ENCODE data around the gene TMEM138. TPM values are rescaled to one million over a fixed set of nuclear protein-coding genes. Genes with fewer than 3 reads are reported as not detected.
A peak's percentile ranks its signal among the peaks of the same experiment; 100 is the strongest.

TMEM138 gene
- total and polyA plus RNA-seq, 2 of the 4 experiments (the other 2 are of a cell fraction) = 16.8 to 53.2 TPM

DNA sequence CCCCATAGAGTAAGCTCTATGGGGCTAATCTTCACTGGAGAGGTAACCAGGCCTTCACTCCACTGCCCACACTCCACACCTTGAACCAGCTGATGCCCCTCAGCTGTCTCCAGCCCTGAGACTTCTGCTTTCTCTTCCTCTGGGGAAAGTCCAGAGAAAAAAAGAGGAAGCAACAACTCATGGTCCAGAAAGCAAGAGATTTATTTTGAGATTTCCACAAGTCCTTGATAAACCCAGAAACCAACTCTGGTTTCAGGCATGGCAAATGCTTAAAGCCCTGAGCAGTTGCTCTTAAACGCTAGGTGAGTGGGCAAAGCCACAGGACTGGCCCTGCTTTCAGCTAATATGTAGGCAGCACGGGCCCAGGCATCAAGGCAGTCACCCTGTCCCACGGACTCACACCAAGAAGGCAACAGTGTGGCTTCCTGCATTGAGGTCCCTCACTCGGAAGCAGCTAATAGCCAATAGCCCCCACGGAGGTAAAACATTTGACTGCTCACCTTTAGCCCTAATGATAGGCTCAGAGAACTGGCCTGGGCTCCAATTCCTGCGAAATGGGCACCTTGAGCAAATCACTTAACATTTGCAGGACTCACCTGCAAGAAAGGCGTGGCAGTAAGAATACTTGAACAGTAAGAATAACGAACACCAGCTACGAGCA is 4.8 kb upstream of the TMEM138 start:
- Histone ChIP-seq H3K14ac (replicated peaks; ENCODE audit: low read depth, low read length) (no peak overlapping the region), H2BK15ac (ENCODE audit: low read depth, low read length) (no peak overlapping the region), H4K8ac (ENCODE audit: low read depth in 2 of 2, low read length in 2 of 2) (no peak overlapping the region), H3K36me3 (ENCODE audit: control insufficient read depth, insufficient read depth, low read length) (peaks cover 21% of the 10 kb centered on the region), H2BK5ac (ENCODE audit: low read depth, low read length, poor library complexity, severe bottlenecking) (no peak overlapping the region), H2AK5ac (ENCODE audit: low read depth, low read length) (no peak overlapping the region), H3K4me1 (ENCODE audit: control insufficient read depth, insufficient read depth, low read length) (peaks cover 2% of the 10 kb centered on the region; the same call in 1 of the 2 replicates), H2AFZ (replicated peaks; ENCODE audit: low read length, poor library complexity) (peak overlapping the region; percentile 26), H3K4ac (ENCODE audit: low read depth, low read length) (no peak overlapping the region), H4K20me1 (ENCODE audit: insufficient read depth, low read length) (no peaks in the 10 kb centered on the region), H4K91ac (ENCODE audit: insufficient read depth, low read depth, low read length) (no peak overlapping the region), H3K18ac (ENCODE audit: low read depth, low read length) (no peak overlapping the region), H3K27ac (ENCODE audit: insufficient read depth, low read length) (no peak overlapping the region), H2AK9ac (replicated peaks; ENCODE audit: low read depth, low read length, poor library complexity) (peak overlapping the region; percentile 34), H3K9me3 (ENCODE audit: control insufficient read depth, insufficient read depth, low read length) (no peaks in the 10 kb centered on the region), H3K9ac (ENCODE audit: low read depth, low read length) (no peak overlapping the region), H4K5ac (ENCODE audit: low read depth, low read length) (no peak overlapping the region), H3K9me1 (ENCODE audit: insufficient read depth, low read length) (peaks cover 9% of the 10 kb centered on the region), H2BK20ac (ENCODE audit: low read depth, low read length) (no peak overlapping the region), H3K4me3 (ENCODE audit: insufficient read depth, low read depth, low read length) (no peak overlapping the region), H3K4me2 (ENCODE audit: low read depth, low read length) (no peak overlapping the region), H3K23ac (ENCODE audit: low read depth, low read length) (no peak overlapping the region), H3K27me3 (ENCODE audit: control insufficient read depth, insufficient read depth, low read length) (no peaks in the 10 kb centered on the region), H2BK120ac (ENCODE audit: low read depth, low read length) (no peak overlapping the region), H3K79me1 (ENCODE audit: low read depth in 1 of 2, low read length in 2 of 2) (peaks cover 22 to 36% of the 10 kb centered on the region in 2 experiments), H3K56ac (ENCODE audit: extremely low read depth, insufficient read depth, low read length) (no peak overlapping the region)
- ATAC-seq (ENCODE audit: low read depth) (no peak), DNase-seq (no peak)
- CTCF ChIA-PET = interaction anchor here (1.0 to 1.4 kb wide), 2 partner anchors 21 to 28 kb away, joined by 3 to 4 read pairs; no protein-coding TSS in a partner anchor
- dilution Hi-C loops (cut with HindIII; ENCODE audit: low sequenced_read_pairs, unreplicated experiment) = no loop called here
- WGBS, 2 experiments (ENCODE audit: extremely low coverage in 2 of 2, insufficient read length in 1 of 2) = 97% methylated on average over 6 of the region's 9 CpGs; no CpG with 5 or more reads in 1 of the 2 experiments
- TF ChIP-seq CHD1 (IDR thresholded peaks at IDR 0.05; ENCODE audit: low read depth, low read length) (no peak), MXI1 (IDR thresholded peaks at IDR 0.05; ENCODE audit: borderline replicate concordance, low read depth, low read length) (no peak), FOS (IDR thresholded peaks at IDR 0.05; ENCODE audit: low read depth, low read length) (no peak), SMC3 (IDR thresholded peaks at IDR 0.05; ENCODE audit: low read depth, low read length) (no peak), MAFK (IDR thresholded peaks at IDR 0.05; ENCODE audit: low read depth, low read length) (no peak), RAD21 (IDR thresholded peaks at IDR 0.05; ENCODE audit: low read length) (no peak), BHLHE40 (IDR thresholded peaks at IDR 0.05; ENCODE audit: low read depth, low read length) (no peak), CEBPB (IDR thresholded peaks at IDR 0.05; ENCODE audit: low read depth, low read length) (no peak), RFX5 (IDR thresholded peaks at IDR 0.05; ENCODE audit: low read depth, low read length) (no peak), POLR2A (IDR thresholded peaks at IDR 0.05; ENCODE audit: low read depth, low read length) (no peak), MAZ (IDR thresholded peaks at IDR 0.05; ENCODE audit: borderline replicate concordance, low read depth, low read length) (no peak), NFE2L2 (IDR thresholded peaks at IDR 0.05; ENCODE audit: low read depth, low read length) (no peak), RCOR1 (IDR thresholded peaks at IDR 0.05; ENCODE audit: insufficient replicate concordance, low read length) (no peak)
- TF ChIP-seq, protein P1, sequence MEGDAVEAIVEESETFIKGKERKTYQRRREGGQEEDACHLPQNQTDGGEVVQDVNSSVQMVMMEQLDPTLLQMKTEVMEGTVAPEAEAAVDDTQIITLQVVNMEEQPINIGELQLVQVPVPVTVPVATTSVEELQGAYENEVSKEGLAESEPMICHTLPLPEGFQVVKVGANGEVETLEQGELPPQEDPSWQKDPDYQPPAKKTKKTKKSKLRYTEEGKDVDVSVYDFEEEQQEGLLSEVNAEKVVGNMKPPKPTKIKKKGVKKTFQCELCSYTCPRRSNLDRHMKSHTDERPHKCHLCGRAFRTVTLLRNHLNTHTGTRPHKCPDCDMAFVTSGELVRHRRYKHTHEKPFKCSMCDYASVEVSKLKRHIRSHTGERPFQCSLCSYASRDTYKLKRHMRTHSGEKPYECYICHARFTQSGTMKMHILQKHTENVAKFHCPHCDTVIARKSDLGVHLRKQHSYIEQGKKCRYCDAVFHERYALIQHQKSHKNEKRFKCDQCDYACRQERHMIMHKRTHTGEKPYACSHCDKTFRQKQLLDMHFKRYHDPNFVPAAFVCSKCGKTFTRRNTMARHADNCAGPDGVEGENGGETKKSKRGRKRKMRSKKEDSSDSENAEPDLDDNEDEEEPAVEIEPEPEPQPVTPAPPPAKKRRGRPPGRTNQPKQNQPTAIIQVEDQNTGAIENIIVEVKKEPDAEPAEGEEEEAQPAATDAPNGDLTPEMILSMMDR (conservative IDR thresholded peaks at IDR 0.05; ENCODE audit: low read depth, low read length) = no peak
- TF ChIP-seq, protein P2, sequence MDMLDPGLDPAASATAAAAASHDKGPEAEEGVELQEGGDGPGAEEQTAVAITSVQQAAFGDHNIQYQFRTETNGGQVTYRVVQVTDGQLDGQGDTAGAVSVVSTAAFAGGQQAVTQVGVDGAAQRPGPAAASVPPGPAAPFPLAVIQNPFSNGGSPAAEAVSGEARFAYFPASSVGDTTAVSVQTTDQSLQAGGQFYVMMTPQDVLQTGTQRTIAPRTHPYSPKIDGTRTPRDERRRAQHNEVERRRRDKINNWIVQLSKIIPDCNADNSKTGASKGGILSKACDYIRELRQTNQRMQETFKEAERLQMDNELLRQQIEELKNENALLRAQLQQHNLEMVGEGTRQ (IDR thresholded peaks at IDR 0.05; ENCODE audit: low read depth, low read length) = no peak
- TF ChIP-seq, protein P3, sequence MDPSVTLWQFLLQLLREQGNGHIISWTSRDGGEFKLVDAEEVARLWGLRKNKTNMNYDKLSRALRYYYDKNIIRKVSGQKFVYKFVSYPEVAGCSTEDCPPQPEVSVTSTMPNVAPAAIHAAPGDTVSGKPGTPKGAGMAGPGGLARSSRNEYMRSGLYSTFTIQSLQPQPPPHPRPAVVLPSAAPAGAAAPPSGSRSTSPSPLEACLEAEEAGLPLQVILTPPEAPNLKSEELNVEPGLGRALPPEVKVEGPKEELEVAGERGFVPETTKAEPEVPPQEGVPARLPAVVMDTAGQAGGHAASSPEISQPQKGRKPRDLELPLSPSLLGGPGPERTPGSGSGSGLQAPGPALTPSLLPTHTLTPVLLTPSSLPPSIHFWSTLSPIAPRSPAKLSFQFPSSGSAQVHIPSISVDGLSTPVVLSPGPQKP (IDR thresholded peaks at IDR 0.05; ENCODE audit: borderline replicate concordance, low read depth, low read length) = no peak
- POLR2A ChIA-PET (ENCODE audit: unreplicated experiment) = no interaction called here
- in situ Hi-C loops (cut with MboI; ENCODE audit: low sequenced_read_pairs) = no loop called here
- no TSS peak for BruUV-seq (replicated peaks)
- intact Hi-C loops (cut with micrococcal nuclease) = no loop called here

Data from IMR-90 (cell line).